ENCODE results near the gene CABLES2. TPM values are rescaled to one million over a fixed set of nuclear protein-coding genes. Genes with fewer than 3 reads are reported as not detected.

CABLES2 gene
- polyA plus RNA-seq, 2 of the 4 experiments (the other 2 are of a cell fraction) = 3.9 to 7.7 TPM

DNA sequence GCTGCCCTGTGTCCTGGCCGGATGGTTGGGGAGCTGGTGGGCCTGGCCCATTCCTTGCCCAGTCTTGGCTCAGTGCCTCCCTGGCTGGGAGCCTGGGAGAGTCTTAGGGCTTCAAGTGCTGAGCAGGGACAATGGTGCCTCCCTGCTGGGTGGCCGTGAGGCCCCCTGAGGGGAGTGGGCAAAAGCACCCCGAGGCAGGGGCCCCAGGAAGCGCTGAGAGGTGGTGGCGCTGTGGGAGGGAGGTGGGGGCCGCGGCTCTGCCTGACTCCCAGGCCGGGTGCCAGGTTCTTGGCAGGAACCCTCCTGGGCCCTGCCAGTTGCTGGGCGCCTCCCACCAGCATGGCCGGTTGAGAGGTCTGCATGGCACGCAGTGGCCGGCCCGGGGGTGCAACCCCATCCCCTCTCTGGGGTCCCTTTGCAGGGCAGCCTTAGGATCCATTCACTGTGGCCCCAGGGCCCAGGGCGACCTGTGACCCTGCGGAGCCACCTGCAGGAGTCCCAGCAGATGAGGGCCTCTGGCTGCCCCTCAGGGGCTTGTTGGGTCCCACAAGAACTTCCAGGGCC lies 29.4 kb downstream of the CABLES2 start:
- Histone ChIP-seq H3K4me3 (no peak overlapping the region), H3K4me1 (peaks cover 72% of the 10 kb centered on the region), H3K4me2 (no peak overlapping the region), H3K9me3 (no peaks in the 10 kb centered on the region), H3K27ac (peak overlapping the region; percentile 52 to 94)
- 85% methylated on average over 8 of the region's 15 CpGs for WGBS (ENCODE audit: missing lambda C conversion rate)
- POLR2A ChIA-PET = interaction anchor here (0.7 to 1.3 kb wide), 3 partner anchors 9 to 10 kb away, joined by 3 to 4 read pairs (median 3); partner anchors contain the start of genes LAMA5 and RPS21
- TF ChIP-seq EHF (CRISPR knock-in tag; IDR thresholded peaks at IDR 0.05) (no peak), EP300 (IDR thresholded peaks at IDR 0.05) (no peak), JUNB (IDR thresholded peaks at IDR 0.05) (no peak), KDM5A (IDR thresholded peaks at IDR 0.05) (no peak), POLR2A (IDR thresholded peaks at IDR 0.05; ENCODE audit: low read length) (no peak), ZSCAN20 (CRISPR knock-in tag; IDR thresholded peaks at IDR 0.05) (no peak), ESRRA (IDR thresholded peaks at IDR 0.05; ENCODE audit: borderline replicate concordance, low read length) (no peak)
- no peak for ATAC-seq
- no peak for DNase-seq (ENCODE audit: low read depth in 1 of 2, low spot score in 1 of 2)
- no peak for FAIRE-seq
- CTCF ChIA-PET = interaction anchor here (0.8 to 11.0 kb wide), 12 partner anchors 11 to 82 kb away, joined by 3 to 290 read pairs (median 8); partner anchors contain the start of genes ADRM1 and LAMA5

GRCh38 chr20:62377064-62377461 lies 30.0 kb downstream of the CABLES2 start:
- no peak for DNase-seq (ENCODE audit: low read depth in 1 of 2, low spot score in 1 of 2)
- ChIA-PET POLR2A (interaction anchor here (0.7 to 1.3 kb wide), 2 partner anchors 10 kb away, joined by 3 read pairs; partner anchors contain the start of genes LAMA5 and RPS21), CTCF (interaction anchor here (0.8 to 11.0 kb wide), 13 partner anchors 8 to 81 kb away, joined by 3 to 290 read pairs (median 4); partner anchors contain the start of genes ADRM1 and LAMA5)
- Histone ChIP-seq H3K4me1 (peaks cover 72% of the 10 kb centered on the region), H3K4me3 (no peak overlapping the region), H3K9me3 (no peaks in the 10 kb centered on the region), H3K27ac (peak overlapping the region; percentile 81 to 94), H3K4me2 (no peak overlapping the region)
- ATAC-seq = peak in 1 of 2 experiments; percentile 2; a peak in 2 of 6 replicates
- TF ChIP-seq JUN (IDR thresholded peaks at IDR 0.05) (no peak), SREBF2 (IDR thresholded peaks at IDR 0.05) (no peak), MAFK (IDR thresholded peaks at IDR 0.05; ENCODE audit: partially characterized antibody) (no peak), RAD21 (conservative IDR thresholded peaks at IDR 0.05 in 1 of 2, IDR thresholded peaks at IDR 0.05 in 1 of 2) (no peak), MAZ (IDR thresholded peaks at IDR 0.05; ENCODE audit: borderline replicate concordance, low read depth, low read length) (no peak)
- TF ChIP-seq, protein P1, sequence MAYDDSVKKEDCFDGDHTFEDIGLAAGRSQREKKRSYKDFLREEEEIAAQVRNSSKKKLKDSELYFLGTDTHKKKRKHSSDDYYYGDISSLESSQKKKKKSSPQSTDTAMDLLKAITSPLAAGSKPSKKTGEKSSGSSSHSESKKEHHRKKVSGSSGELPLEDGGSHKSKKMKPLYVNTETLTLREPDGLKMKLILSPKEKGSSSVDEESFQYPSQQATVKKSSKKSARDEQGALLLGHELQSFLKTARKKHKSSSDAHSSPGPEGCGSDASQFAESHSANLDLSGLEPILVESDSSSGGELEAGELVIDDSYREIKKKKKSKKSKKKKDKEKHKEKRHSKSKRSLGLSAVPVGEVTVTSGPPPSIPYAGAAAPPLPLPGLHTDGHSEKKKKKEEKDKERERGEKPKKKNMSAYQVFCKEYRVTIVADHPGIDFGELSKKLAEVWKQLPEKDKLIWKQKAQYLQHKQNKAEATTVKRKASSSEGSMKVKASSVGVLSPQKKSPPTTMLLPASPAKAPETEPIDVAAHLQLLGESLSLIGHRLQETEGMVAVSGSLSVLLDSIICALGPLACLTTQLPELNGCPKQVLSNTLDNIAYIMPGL (CRISPR knock-in tag; IDR thresholded peaks at IDR 0.05; ENCODE audit: borderline replicate concordance) = no peak
- no peak for FAIRE-seq
- 95% methylated on average over 17 of the region's 17 CpGs for WGBS (ENCODE audit: missing lambda C conversion rate)

DNA sequence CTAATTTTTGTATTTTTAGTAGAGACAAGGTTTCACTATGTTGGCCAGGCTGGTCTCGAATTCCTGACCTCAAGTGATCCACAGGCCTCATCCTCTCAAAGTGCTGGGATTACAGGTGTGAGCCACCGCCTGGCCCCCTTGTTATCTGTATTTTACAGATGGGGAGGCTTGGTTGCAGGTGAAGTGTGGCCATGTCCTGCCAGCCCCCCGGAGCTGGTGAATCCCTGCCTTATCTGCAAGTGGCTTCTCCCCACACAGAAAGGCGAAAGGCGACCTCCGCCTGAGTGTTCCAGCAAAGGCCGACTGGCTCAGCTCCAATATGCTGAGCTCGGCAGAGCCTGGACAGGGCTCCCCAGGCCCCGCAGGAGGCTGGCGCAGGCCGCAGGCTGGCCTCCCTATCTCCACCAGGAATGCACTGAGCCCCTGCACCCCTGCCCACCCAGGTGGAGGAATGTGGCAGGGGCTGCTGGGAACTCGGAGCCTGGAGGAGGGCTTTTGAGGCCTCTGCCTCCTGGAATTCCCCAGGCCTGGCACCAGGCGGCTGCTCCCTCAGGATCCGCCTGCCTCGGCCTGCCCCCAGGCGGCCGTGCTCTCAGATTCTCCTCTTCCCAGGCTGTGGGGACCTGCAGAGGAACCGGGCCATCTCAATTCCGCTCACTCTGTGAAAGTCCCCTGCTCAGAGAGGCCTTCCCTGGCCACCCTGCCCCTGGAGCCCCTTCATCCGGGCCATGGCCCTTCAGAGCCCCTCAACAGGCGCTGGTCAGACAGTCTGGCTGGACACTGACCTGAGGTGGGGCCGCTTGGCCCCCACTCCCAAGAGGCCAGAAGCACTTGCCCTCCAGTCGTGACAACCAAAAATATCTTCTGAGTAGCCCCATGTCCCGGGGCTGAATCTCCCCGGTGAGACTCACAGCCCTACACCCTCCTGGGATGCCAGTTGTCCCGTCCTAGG lies 30.7 kb downstream of the CABLES2 start:
- no peak for FAIRE-seq
- CTCF ChIA-PET = interaction anchor here (0.6 to 11.0 kb wide), 20 partner anchors 9 to 81 kb away, joined by 3 to 290 read pairs (median 4); partner anchors contain the start of genes ADRM1, LAMA5 and RPS21
- peak; percentile 70 to 85 for ATAC-seq
- peaks cover 75% of the 10 kb centered on the region for H3K4me1 ChIP-seq
- POLR2A ChIA-PET = interaction anchor here (1.3 to 1.4 kb wide), 2 partner anchors 9 to 74 kb away, joined by 3 read pairs; partner anchors contain the start of genes ADRM1 and LAMA5
- DNase-seq (ENCODE audit: low read depth in 1 of 2, low spot score in 1 of 2) = peak in 1 of 2 experiments; percentile 81
- WGBS (ENCODE audit: missing lambda C conversion rate) = 48% methylated on average over 24 of the region's 26 CpGs
- peak; percentile 69 to 79 for TF ChIP-seq RAD21 (conservative IDR thresholded peaks at IDR 0.05 in 1 of 2, IDR thresholded peaks at IDR 0.05 in 1 of 2)
- TF ChIP-seq HOXB5 (CRISPR knock-in tag; IDR thresholded peaks at IDR 0.05) = no peak
- no peak for TF ChIP-seq ZFP36 (IDR thresholded peaks at IDR 0.05; ENCODE audit: borderline replicate concordance, partially characterized antibody)
- peak; percentile 79 for TF ChIP-seq SMC3 (IDR thresholded peaks at IDR 0.05)
- TF ChIP-seq, protein P2, sequence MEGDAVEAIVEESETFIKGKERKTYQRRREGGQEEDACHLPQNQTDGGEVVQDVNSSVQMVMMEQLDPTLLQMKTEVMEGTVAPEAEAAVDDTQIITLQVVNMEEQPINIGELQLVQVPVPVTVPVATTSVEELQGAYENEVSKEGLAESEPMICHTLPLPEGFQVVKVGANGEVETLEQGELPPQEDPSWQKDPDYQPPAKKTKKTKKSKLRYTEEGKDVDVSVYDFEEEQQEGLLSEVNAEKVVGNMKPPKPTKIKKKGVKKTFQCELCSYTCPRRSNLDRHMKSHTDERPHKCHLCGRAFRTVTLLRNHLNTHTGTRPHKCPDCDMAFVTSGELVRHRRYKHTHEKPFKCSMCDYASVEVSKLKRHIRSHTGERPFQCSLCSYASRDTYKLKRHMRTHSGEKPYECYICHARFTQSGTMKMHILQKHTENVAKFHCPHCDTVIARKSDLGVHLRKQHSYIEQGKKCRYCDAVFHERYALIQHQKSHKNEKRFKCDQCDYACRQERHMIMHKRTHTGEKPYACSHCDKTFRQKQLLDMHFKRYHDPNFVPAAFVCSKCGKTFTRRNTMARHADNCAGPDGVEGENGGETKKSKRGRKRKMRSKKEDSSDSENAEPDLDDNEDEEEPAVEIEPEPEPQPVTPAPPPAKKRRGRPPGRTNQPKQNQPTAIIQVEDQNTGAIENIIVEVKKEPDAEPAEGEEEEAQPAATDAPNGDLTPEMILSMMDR (IDR thresholded peaks at IDR 0.05) = peak; percentile 62
- no peak for TF ChIP-seq FOSL2 (IDR thresholded peaks at IDR 0.05)
- TF ChIP-seq FOSL2 (CRISPR knock-in tag; IDR thresholded peaks at IDR 0.05) = peak; percentile 27; the same call in 1 of the 2 replicates
- TF ChIP-seq MAFK (IDR thresholded peaks at IDR 0.05; ENCODE audit: partially characterized antibody) = peak; percentile 19
- TF ChIP-seq, protein P3, sequence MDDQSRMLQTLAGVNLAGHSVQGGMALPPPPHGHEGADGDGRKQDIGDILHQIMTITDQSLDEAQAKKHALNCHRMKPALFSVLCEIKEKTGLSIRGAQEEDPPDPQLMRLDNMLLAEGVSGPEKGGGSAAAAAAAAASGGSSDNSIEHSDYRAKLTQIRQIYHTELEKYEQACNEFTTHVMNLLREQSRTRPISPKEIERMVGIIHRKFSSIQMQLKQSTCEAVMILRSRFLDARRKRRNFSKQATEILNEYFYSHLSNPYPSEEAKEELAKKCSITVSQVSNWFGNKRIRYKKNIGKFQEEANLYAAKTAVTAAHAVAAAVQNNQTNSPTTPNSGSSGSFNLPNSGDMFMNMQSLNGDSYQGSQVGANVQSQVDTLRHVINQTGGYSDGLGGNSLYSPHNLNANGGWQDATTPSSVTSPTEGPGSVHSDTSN (IDR thresholded peaks at IDR 0.05) = peak; percentile 18; the same call in 1 of the 2 replicates
- TF ChIP-seq MAX (IDR thresholded peaks at IDR 0.05) = peak; percentile 50; the same call in 1 of the 2 replicates
- TF ChIP-seq RFX5 (IDR thresholded peaks at IDR 0.05) = no peak
- no peak for TF ChIP-seq POLR2A (IDR thresholded peaks at IDR 0.05; ENCODE audit: low read length)
- peak in 1 of 2 experiments; percentile 9; a peak in 1 of 5 replicates for TF ChIP-seq JUN (IDR thresholded peaks at IDR 0.05)
- H3K4me2 ChIP-seq = peak overlapping the region; percentile 59
- no peaks in the 10 kb centered on the region for H3K9me3 ChIP-seq
- H3K4me3 ChIP-seq = no peak overlapping the region
- H3K27ac ChIP-seq = peak overlapping the region; percentile 81 to 94
